Measurements from ENCODE around the gene ZSWIM4. TPM values are rescaled to one million over a fixed set of nuclear protein-coding genes. Genes with fewer than 3 reads are reported as not detected.

ZSWIM4 gene
- total RNA-seq, 2 experiments from 2014 or later: 5.0 to 10.8 TPM

- BruUV-seq (replicated peaks): no TSS peak
- POLR2A ChIA-PET: interaction anchor here (0.6 kb wide), 1 partner anchor 522 kb away, joined by 4 read pairs; no protein-coding TSS in a partner anchor
These were observed 25.1 kb upstream of the ZSWIM4 start for GRCh38 chr19:13770013-13770635.

GRCh38 chr19:13774217-13775191 is 20.7 kb upstream of the ZSWIM4 start, which contains the start of gene C19orf53:
Gene C19orf53, plus strand, starts transcription at chr19:13774456. Its CDS starts 22 bp downstream, at chr19:13774478.
- peaks cover 41% of the 10 kb centered on the region for H3K36me3 ChIP-seq (ENCODE audit: insufficient read depth, low read length)
- H3K4me1 ChIP-seq (ENCODE audit: insufficient read depth, low read length, poor library complexity, severe bottlenecking): peaks cover 11% of the 10 kb centered on the region
- ChIA-PET CTCF (ENCODE audit: unreplicated experiment) (no interaction called here), POLR2A (interaction anchor here (0.6 to 3.4 kb wide), 11 partner anchors 9 to 1685 kb away, joined by 3 to 10 read pairs (median 3); partner anchors contain the start of gene MRI1)
- no peaks in the 10 kb centered on the region for H3K9me2 ChIP-seq (ENCODE audit: insufficient read depth, low read length)
- no peaks in the 10 kb centered on the region for H3K9me3 ChIP-seq (ENCODE audit: low read length)
- no TSS peak for BruUV-seq (replicated peaks)
- H3K27ac ChIP-seq (ENCODE audit: low read depth, low read length, poor library complexity, severe bottlenecking): peak within 1 kb of the TSS; percentile 51
- H3K4me3 ChIP-seq (ENCODE audit: low read depth, low read length, poor library complexity, severe bottlenecking): peak within 1 kb of the TSS; percentile 99
- H2AFZ ChIP-seq (ENCODE audit: low read length): peak within 1 kb of the TSS; percentile 68; the same call in 1 of the 2 replicates
- no peaks in the 10 kb centered on the region; the same call in 1 of the 2 replicates for H4K20me1 ChIP-seq (ENCODE audit: insufficient read depth, low read length)
- H3K79me2 ChIP-seq (ENCODE audit: insufficient read depth, low read depth, low read length): peaks cover 22% of the 10 kb centered on the region
- peak; percentile 90 for DNase-seq (ENCODE audit: low spot score)
- TF ChIP-seq CTCF (conservative IDR thresholded peaks at IDR 0.05; ENCODE audit: low read length) (no peak), EZH2phosphoT487 (IDR thresholded peaks at IDR 0.05; ENCODE audit: borderline replicate concordance, low read depth, low read length) (no peak)
- intact Hi-C loops (cut with micrococcal nuclease; ENCODE audit: unreplicated experiment): no loop called here
- H3K4me2 ChIP-seq (ENCODE audit: low read length): peak within 1 kb of the TSS; percentile 99

More at GRCh38 chr19:13770013-13770635, 25.1 kb upstream of the ZSWIM4 start:
- no peaks in the 10 kb centered on the region for H3K9me2 ChIP-seq (ENCODE audit: insufficient read depth, low read length)
- no peak overlapping the region for H2AFZ ChIP-seq (ENCODE audit: low read length)
- no peaks in the 10 kb centered on the region for H3K9me3 ChIP-seq (ENCODE audit: low read length)
- no peak overlapping the region for H3K4me2 ChIP-seq (ENCODE audit: low read length)
- DNase-seq (ENCODE audit: low spot score): no peak
- TF ChIP-seq EZH2phosphoT487 (IDR thresholded peaks at IDR 0.05; ENCODE audit: borderline replicate concordance, low read depth, low read length) (no peak), CTCF (conservative IDR thresholded peaks at IDR 0.05; ENCODE audit: low read length) (no peak)
- intact Hi-C loops (cut with micrococcal nuclease; ENCODE audit: unreplicated experiment): no loop called here
- peaks cover 3% of the 10 kb centered on the region; the same call in 1 of the 2 replicates for H3K36me3 ChIP-seq (ENCODE audit: insufficient read depth, low read length)
- no peak overlapping the region for H3K4me3 ChIP-seq (ENCODE audit: low read depth, low read length, poor library complexity, severe bottlenecking)
- no peak overlapping the region for H3K27ac ChIP-seq (ENCODE audit: low read depth, low read length, poor library complexity, severe bottlenecking)
- H4K20me1 ChIP-seq (ENCODE audit: insufficient read depth, low read length): no peaks in the 10 kb centered on the region; the same call in 1 of the 2 replicates
- CTCF ChIA-PET (ENCODE audit: unreplicated experiment): no interaction called here
- peaks cover 8% of the 10 kb centered on the region for H3K4me1 ChIP-seq (ENCODE audit: insufficient read depth, low read length, poor library complexity, severe bottlenecking)
- H3K79me2 ChIP-seq (ENCODE audit: insufficient read depth, low read depth, low read length): peaks cover 8% of the 10 kb centered on the region
